Cortex of kidney (tissue), 1 donor: ENCODE data around the gene MED9.

ENCODE experiments used
- DNase-seq: peaks from one replicate; lab custom pipeline; 2025; lab: John Stamatoyannopoulos, UW

The MED9 gene

GRCh38 chr17:17491546-17491988 is 14.8 kb downstream of the MED9 start:
- no peak for DNase-seq

- no peak for DNase-seq
These were observed 15.3 kb downstream of the MED9 start for GRCh38 chr17:17492085-17492484.

- DNase-seq = no peak
These were observed 15.8 kb downstream of the MED9 start for GRCh38 chr17:17492571-17492970.

- DNase-seq = no peak
These were observed 16.6 kb downstream of the MED9 start for GRCh38 chr17:17493249-17493985.

DNA sequence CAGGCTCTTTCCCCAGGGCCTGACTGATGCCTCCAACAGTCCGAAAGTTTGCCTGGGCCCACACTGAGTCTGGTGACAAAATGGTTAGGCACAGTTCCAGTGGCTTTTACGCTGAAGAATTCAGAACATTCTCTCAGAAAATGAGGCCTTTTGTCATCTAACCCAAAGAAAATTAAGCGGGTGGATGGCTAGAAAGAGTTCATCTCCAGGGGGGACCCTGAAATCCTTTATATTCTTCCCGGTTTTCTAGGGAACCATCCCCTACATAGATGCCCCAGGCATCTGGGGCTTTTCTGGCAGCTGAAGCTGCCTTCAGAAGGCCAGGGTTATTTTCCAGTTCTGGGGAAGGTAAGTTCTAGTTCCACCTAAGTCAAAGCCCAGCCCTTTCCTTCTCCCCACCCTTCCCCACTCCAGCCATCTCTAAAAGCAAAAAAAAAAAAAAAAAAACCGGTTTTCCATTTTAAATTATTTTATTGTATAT is 17.2 kb downstream of the MED9 start:
- DNase-seq = no peak

GRCh38 chr17:17494499-17494869 is 17.7 kb downstream of the MED9 start:
- DNase-seq = no peak

DNA sequence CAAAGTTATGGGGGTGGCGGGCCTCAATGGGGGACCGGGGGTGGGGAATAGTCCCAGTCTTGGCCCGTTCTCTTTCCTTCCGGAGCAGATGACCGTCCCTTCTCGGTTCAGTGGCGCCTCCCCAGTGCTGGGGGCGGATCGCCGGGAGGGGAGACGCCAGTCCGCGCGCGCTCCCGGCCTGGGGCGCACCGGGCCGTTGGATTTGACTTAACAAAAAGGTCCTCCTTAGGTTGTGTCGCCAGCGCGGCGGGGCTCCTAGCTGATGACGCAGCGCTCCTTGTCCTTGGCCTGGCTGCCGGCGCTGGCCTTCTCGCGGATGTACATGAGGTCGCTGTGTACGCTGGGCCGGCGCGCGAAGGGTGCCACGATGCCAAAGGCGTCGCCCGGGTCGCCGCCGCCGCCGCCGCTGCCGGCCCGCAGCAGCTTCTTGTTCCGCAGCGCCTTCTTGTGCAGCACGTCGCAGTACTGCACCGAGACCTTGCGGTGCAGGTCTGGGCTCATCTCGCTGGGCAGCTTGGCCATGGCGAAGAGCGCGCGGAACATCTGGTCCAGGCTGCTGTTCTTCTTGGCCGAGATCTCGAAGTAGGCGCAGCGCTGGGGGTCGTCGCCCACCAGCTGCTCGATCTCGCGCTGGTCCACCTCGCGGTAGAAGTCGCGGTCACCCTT is 18.2 kb downstream of the MED9 start:
- DNase-seq = no peak

DNA sequence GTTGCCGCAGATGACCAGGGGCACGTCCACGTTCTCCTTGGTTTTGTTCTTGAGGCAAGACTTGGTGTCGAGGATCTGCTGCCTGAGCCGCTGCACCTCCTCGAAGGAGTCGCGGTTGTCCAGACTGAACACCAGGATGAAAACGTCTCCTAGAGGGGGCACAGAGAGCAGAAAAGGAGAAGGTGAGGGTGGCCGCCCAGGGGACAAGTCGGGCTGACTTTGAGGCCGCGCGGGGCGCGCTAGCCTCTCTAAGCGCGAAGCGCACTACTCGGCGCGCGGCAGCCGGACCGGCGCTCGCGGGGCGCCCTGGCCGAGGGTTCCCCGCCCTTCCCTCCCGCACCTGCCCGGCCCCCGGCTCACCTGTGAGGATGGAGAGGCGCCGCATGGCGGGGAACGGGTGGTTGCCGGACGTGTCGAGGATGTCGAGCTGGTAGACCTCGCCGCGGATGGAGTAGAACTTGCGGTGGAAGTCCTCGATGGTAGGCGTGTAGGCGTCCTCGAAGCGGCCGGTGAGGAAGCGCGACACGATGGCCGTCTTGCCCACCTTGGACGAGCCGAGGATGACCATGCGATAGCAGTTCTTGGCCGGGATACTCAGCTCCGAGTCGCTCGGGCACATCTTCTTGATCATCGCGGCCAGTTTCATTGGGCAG is 18.9 kb downstream of the MED9 start:
- no peak for DNase-seq

GRCh38 chr17:17496189-17497064 is 19.6 kb downstream of the MED9 start, which contains the start of gene RASD1:
Gene RASD1, minus strand, starts transcription at chr17:17496395. Its CDS starts 214 bp downstream, at chr17:17496181.
- DNase-seq = no peak

- no peak for DNase-seq
These were observed 20.5 kb downstream of the MED9 start for GRCh38 chr17:17497065-17497844.

DNA sequence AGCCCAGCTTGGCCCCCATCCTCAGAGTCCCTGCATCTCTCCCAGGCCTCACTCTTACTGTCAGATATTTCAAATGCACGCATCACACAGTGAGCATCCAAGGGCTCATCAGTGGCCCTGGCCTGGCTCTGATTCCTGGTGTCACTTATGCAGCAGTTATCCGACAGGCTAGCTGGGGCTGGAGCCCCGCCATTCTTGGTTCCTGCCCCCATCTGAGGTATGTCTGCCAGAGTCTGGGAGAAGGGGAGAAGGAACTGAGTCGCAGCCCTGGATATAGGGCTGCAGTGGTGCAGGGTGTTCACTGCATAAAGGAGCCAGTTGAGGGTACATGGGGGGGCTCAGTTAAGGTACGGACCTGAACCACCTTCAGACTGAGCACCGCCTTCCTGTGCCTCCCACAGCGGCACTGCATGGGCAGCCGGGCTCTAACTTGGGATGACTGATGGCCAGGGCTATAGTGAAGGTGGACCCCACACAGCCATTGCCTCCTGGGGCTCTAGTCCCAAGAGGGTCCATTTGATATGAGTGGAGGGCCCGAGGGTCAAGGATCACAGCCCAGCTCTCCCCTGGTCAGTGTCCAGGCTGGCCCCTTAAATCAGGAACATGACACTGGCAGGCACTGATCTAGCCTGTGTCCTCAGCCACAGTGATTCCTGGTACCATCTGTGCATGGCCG is 21.2 kb downstream of the MED9 start:
- DNase-seq = no peak

DNA sequence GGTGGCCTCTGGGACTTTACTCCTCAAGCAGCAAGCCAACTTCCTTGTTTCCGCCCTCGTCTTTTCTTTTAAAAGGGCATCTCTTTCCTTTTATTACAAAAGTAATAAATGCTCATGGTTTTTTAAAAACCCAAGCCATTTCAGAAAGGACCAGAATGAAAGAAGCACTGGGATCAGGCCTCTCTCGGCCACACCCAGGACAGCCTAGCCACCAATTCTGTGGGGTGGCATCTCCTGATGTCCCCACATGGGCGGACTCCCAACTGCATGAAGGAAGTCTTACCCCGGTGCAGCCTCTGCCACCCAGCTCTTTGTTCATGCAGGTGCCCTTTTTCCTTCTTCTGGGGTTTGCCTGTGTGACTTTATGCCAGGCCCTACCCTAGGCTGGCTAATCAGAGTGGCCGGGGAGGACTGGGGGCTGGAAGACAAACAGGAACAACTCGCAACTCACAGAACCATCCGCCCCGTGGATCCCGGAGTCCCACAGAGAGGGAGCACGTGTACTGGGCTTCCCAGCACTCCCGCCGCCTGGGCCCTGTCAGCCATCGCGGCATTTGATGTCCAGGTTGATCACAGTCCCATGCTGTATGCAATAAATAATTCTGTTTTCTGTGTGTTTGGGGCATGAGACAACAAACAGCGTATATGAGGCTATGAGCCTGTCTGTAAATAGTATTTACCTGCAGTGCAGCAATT is 22.0 kb downstream of the MED9 start:
- DNase-seq = no peak

DNA sequence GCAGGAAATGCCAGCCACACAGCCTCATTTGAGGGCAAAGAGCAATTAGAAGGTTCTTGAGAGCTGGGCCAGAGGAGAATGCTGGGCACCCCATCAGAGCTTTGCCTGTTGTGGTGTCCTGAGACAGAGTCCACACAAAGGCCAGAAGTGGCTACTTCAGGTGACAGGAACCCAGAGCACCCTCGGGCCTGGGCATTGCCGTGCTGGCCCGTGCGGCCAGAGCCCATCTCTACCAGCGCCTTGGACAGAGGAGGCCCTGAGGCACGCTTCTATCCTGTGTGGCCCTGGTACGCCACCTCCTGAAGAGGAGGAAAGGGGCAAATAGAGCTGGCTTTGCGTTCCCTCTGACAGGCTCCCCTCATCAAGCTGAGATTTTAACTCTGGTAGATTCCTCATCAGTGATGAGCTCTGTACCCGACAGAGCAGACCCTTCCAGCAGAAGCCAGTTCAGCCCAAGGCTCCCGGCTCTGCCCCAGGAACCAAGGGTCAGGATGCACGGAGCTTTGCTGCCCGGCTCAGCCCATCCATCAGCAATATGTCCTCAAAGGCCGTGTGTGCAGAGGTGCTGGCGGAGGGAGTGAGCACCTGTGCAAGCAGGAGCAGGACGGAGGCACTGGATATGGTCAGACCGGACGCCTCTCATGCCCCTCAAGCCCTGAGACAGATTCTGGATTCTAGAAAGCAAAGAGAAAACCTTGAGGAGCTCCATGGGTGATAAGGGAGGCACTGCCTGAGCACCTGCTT is 22.8 kb downstream of the MED9 start:
- DNase-seq = no peak

GRCh38 chr17:17500999-17501605 is 24.3 kb downstream of the MED9 start:
- DNase-seq = no peak

DNA sequence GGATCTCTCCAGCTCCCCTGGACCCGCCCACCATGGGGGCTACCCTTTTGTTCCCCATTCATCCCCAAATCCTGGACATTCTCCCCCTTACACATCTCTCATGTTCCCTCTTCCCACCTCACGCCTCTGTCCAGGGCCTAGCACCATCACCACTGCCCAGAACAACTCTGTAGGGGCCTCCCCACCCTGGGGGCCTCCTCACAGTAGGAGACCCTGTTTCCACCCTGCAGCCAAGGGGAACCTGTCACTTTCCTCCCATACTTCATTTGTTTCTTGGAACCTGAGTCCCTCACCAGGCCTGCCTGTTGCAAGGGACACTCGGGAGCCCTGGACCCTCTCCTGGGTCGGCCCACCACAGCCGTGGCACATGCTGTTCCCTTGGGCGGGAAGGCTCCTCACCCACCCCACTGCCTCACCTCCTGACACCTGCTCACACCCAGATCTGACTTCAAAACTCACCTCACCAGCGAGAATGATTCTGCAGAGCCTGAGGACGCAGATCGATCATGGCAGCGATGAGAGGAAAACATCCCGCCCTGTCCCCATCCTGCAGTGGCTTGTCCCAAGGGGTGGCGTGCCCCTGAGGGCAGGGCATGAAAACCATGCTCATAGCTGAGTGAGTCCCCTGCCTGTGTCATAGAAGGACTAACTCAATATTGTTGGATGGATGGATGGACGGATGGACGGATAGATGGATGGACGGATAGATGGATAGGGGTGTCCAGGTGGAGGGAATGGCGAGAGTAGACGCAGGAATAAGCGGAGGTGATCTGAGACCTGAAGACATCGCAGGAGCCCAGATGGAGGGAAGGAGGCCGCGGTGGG is 26.2 kb downstream of the MED9 start:
- DNase-seq = no peak

- DNase-seq = no peak
These were observed 26.8 kb downstream of the MED9 start for GRCh38 chr17:17503566-17504130.

DNA sequence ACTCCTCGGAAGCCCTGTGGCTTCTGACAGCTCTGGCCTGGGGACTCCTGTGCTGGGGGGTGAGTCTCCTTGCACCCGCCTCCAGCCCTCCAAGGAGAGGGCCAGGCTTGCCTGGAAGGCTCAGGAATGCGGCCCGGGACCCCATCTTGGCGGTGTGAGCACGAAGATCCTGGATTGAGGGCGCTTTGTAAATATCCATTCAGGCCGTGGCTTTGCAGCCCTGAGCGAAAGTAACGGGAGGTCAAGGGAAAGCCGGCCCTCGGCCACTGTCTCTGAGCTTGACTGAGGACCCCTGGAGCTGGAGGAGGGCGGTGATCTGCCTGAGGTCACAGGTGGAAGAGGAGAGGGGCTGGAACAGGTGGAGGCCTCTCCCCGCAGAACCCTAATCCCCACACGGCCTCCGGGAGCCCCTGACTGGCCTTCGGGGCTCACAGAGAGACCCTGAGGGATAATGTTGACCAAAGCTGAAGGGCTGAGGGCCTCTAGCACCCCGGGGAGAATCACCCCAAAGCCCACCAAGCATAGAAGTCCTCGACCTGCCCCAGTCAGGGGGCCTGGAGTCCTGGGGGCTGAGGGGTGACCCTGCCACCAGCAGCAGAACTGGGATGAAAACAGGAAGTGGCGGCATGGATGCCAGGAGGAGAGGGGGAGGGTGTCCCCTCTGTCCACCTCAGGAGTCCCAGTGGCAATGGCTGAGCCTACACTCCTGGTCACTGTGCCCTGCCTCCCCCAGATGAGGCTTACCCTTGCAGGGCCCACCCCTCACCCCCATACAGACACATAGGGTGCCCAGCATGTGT is 27.7 kb downstream of the MED9 start:
- DNase-seq = no peak
